Colonic mucosa (tissue), 4 donors: Measurements from ENCODE around the gene PLEKHA1. TPM values are rescaled to one million over a fixed set of nuclear protein-coding genes. Genes with fewer than 3 reads are reported as not detected.

Source experiments
- DNase-seq: peaks from one replicate; pipeline ENCODE4 v3.0.0-alpha.2; 2020
- H3K27ac ChIP-seq: fragments of 200-600 bp; one replicate; pipeline ENCODE4 v1.8.0; 2021
- H3K27me3 ChIP-seq: fragments of 200-600 bp; one replicate; pipeline ENCODE4 v1.8.0; 2021
- H3K36me3 ChIP-seq: fragments of 200-600 bp; one replicate; pipeline ENCODE4 v1.8.0; 2021
- H3K4me1 ChIP-seq: fragments of 200-600 bp; one replicate; pipeline ENCODE4 v1.8.0; 2021; ENCODE audit warnings: mild to moderate bottlenecking
- H3K4me3 ChIP-seq: fragments of 200-600 bp; one replicate; pipeline ENCODE4 v1.8.0; 2021
- H3K9ac ChIP-seq, 2 donors: one replicate each; pipeline ENCODE4 v1.7.0; 2013; ENCODE audit warnings: control low read depth in 2 of 2, low read depth in 2 of 2, low read length in 2 of 2
- H3K9me3 ChIP-seq: fragments of 200-600 bp; one replicate; pipeline ENCODE4 v1.8.0; 2021
- CTCF ChIP-seq: fragments of 200-600 bp; IDR thresholded peaks from one replicate; pipeline ENCODE4 v1.8.0; 2022; ENCODE audit warnings: antibody characterized with exemption, mild to moderate bottlenecking
- intact Hi-C: fragments of 100-400 bp; cut with DNase I; formaldehyde crosslinking; loops from one replicate; pipeline ENCODE4 v1.14.1; 2022
- total RNA-seq, 2 donors: library from RNA; stranded (reverse); fragmentation: NEBNext Ultra II Directional in 1 of 2; extraction: Animal tissue kit (Norgen Biotek cat#: 25700) in 1 of 2; gene quantifications; one replicate each; pipeline ENCODE4 v1.2.1, GENCODE V29; 2021
- donor health status: healthy.
- donor health status: DM: no; HTN: no; CAD: no.
- donor health status: DM: no; HTN: no; CAD: no.

PLEKHA1 gene
- total RNA-seq, 2 donors from 2014 or later: 34.8 to 55.6 TPM

DNA sequence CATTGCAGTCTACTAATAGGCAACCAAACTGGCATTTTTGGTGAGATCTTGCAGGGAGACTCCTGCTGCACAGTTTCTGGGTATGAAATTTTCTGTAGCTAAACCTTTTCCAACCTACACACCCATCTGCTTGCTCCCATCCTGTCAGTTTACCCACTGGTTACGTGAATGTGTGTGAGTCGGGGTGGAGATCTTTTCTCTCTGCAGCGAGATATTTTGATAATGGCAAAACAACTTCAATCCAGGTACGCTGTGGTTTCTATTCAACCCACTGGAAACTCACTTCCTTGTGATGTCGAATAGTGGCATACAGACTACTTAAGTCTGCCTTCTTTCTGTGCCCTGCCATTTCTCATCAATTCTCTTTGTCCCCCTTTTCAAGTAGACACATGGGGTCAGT is 4.5 kb downstream of the PLEKHA1 start:
- no peak overlapping the region for H3K27ac ChIP-seq
- no peak for DNase-seq
- no peak for TF ChIP-seq CTCF
- intact Hi-C loops: no loop called here
- H3K4me1 ChIP-seq: no peaks in the 10 kb centered on the region
- H3K9me3 ChIP-seq: no peaks in the 10 kb centered on the region
- H3K36me3 ChIP-seq: no peaks in the 10 kb centered on the region
- no peak overlapping the region for H3K4me3 ChIP-seq
- no peak overlapping the region for H3K9ac ChIP-seq
- no peaks in the 10 kb centered on the region for H3K27me3 ChIP-seq

DNA sequence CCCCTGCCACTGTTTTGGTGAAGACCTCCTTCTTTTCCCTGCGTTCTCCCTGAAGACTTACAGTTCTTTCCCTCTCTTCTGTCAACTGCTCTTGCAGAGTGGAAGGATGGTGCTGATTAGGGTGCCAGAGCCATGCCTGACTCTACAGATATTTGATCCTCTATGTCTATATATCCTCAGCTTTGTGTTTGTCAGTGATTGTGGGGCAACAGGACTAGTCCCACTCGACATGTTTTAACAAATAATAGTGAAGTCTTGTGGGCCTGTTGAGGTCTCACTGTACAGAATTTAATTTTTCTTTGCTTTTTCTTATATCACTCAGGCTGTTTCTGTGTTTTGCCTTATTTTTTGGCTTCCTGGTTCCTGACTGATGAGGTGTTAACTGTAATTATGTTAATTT is 5.0 kb downstream of the PLEKHA1 start:
- Histone ChIP-seq H3K9ac (no peak overlapping the region), H3K36me3 (no peaks in the 10 kb centered on the region), H3K27me3 (no peaks in the 10 kb centered on the region), H3K4me3 (no peak overlapping the region), H3K4me1 (no peaks in the 10 kb centered on the region), H3K27ac (no peak overlapping the region), H3K9me3 (no peaks in the 10 kb centered on the region)
- DNase-seq: no peak
- no peak for TF ChIP-seq CTCF
- intact Hi-C loops: no loop called here

- Histone ChIP-seq H3K9me3 (no peaks in the 10 kb centered on the region), H3K27ac (no peak overlapping the region)
- intact Hi-C loops: no loop called here
Observed at GRCh38 chr10:122380703-122381102, 6.2 kb downstream of the PLEKHA1 start.

DNA sequence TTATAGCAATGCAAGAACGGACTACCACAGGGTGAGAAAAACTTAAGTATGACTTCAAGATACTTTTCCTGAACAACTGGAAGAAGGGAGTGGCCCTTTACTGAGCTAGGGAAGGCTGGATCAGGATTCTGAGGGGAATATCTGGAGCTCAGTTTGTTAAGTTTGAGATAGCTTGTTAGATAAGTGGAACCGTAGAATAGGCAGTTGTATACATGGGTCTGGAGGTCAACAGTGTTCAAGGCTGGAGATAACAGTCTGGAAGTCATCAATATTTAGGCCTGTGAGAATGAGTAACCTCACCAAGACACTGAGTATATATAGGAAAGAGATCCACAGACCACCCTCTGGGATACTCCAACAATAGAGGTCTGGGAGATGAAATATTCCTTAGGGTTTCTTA is 7.2 kb downstream of the PLEKHA1 start:
- TF ChIP-seq CTCF: no peak
- intact Hi-C loops: no loop called here

More at GRCh38 chr10:122380703-122381102, 6.2 kb downstream of the PLEKHA1 start:
- no peak for DNase-seq
- H3K4me3 ChIP-seq: no peak overlapping the region
- H3K27me3 ChIP-seq: no peaks in the 10 kb centered on the region
- H3K4me1 ChIP-seq: no peaks in the 10 kb centered on the region
- no peaks in the 10 kb centered on the region for H3K36me3 ChIP-seq
- no peak for TF ChIP-seq CTCF
- H3K9ac ChIP-seq: no peak overlapping the region

GRCh38 chr10:122386514-122386913 is 12.0 kb downstream of the PLEKHA1 start:
- H3K9ac ChIP-seq: no peak overlapping the region

More for the DNA sequence above, 7.2 kb downstream of the PLEKHA1 start:
- H3K9ac ChIP-seq: no peak overlapping the region
- H3K27me3 ChIP-seq: no peaks in the 10 kb centered on the region
- H3K36me3 ChIP-seq: no peaks in the 10 kb centered on the region
- no peak for DNase-seq
- no peaks in the 10 kb centered on the region for H3K9me3 ChIP-seq
- H3K4me3 ChIP-seq: no peak overlapping the region
- no peak overlapping the region for H3K27ac ChIP-seq
- H3K4me1 ChIP-seq: no peaks in the 10 kb centered on the region

More at GRCh38 chr10:122386514-122386913, 12.0 kb downstream of the PLEKHA1 start:
- TF ChIP-seq CTCF: no peak
- Histone ChIP-seq H3K27ac (no peak overlapping the region), H3K9me3 (no peaks in the 10 kb centered on the region), H3K4me3 (no peak overlapping the region), H3K27me3 (no peaks in the 10 kb centered on the region), H3K4me1 (no peaks in the 10 kb centered on the region), H3K36me3 (no peaks in the 10 kb centered on the region)
- DNase-seq: no peak
- intact Hi-C loops: no loop called here
